Keratinocyte (primary cell): Measurements from ENCODE around the gene CTDSPL2. TPM values are rescaled to one million over a fixed set of nuclear protein-coding genes. Genes with fewer than 3 reads are reported as not detected.

Experiments used
- DNase-seq: peaks from one replicate; pipeline ENCODE4 v3.0.0-alpha.2; 2011; ENCODE audit warnings: low read depth, missing footprints, low spot score
- FAIRE-seq: peaks from 2 replicates; lab custom pipeline; 2011; peaks lifted over from hg19 to GRCh38; lab: Jason Lieb, UNC
- H2AFZ ChIP-seq: 2 replicates; pipeline ENCODE4 v1.6.0; 2012; ENCODE audit warnings: low read length, control low read depth, inconsistent platforms; ENCODE audit not compliant: control insufficient read depth
- H3K27ac ChIP-seq: 2 replicates; pipeline ENCODE4 v1.5.1; 2011; ENCODE audit warnings: low read length; ENCODE audit not compliant: control insufficient read depth, insufficient read depth
- H3K27me3 ChIP-seq: 3 replicates; pipeline ENCODE4 v1.6.0; 2011; ENCODE audit warnings: low read length; ENCODE audit not compliant: control insufficient read depth, insufficient read depth; ENCODE audit errors: extremely low read depth
- H3K36me3 ChIP-seq, 2 experiments: 2 replicates in 1 of 2; 3 replicates in 1 of 2; pipeline ENCODE4 v1.5.1; 2011; ENCODE audit warnings: low read length in 2 of 2, mild to moderate bottlenecking in 1 of 2; ENCODE audit not compliant: control insufficient read depth in 2 of 2, insufficient read depth in 2 of 2; ENCODE audit errors: extremely low read depth in 1 of 2
- H3K4me1 ChIP-seq: 3 replicates; pipeline ENCODE4 v1.5.1; 2011; ENCODE audit warnings: low read length; ENCODE audit not compliant: control insufficient read depth, insufficient read depth; ENCODE audit errors: extremely low read depth
- H3K4me2 ChIP-seq: 3 replicates; pipeline ENCODE4 v1.6.0; 2011; ENCODE audit warnings: low read depth, low read length; ENCODE audit not compliant: control insufficient read depth, insufficient read depth; ENCODE audit errors: extremely low read depth
- H3K4me3 ChIP-seq, 3 experiments: fragments of 200-600 bp in 1 of 3; sonication (generic) in 1 of 3; 2 replicates in 2 of 3; 3 replicates in 1 of 3; pipeline ENCODE4 v1.5.1; 2011 to 2016; ENCODE audit warnings: low read length in 3 of 3, mild to moderate bottlenecking in 3 of 3, control low read depth in 2 of 3, inconsistent platforms in 1 of 3, low read depth in 1 of 3, mixed read lengths in 1 of 3, mixed run types in 1 of 3, moderate library complexity in 1 of 3; ENCODE audit not compliant: control insufficient read depth in 2 of 3, insufficient read depth in 2 of 3; ENCODE audit errors: extremely low read depth in 1 of 3
- H3K79me2 ChIP-seq: 2 replicates; pipeline ENCODE4 v1.6.0; 2012; ENCODE audit warnings: low read length; ENCODE audit not compliant: control insufficient read depth, insufficient read depth
- H3K9ac ChIP-seq: 3 replicates; pipeline ENCODE4 v1.6.0; 2011; ENCODE audit warnings: low read length; ENCODE audit not compliant: control insufficient read depth, insufficient read depth; ENCODE audit errors: extremely low read depth
- H3K9me1 ChIP-seq: 3 replicates; pipeline ENCODE4 v1.6.0; 2011; ENCODE audit warnings: low read length; ENCODE audit not compliant: control insufficient read depth, insufficient read depth; ENCODE audit errors: extremely low read depth
- H3K9me3 ChIP-seq: 2 replicates; pipeline ENCODE4 v1.5.1; 2012; ENCODE audit warnings: low read depth, low read length; ENCODE audit not compliant: control insufficient read depth
- H4K20me1 ChIP-seq: 3 replicates; pipeline ENCODE4 v1.6.0; 2011; ENCODE audit warnings: low read length; ENCODE audit not compliant: control insufficient read depth, insufficient read depth; ENCODE audit errors: extremely low read depth
- CTCF ChIP-seq, 3 experiments: IDR thresholded peaks in 1 of 3; conservative IDR thresholded peaks in 1 of 3; optimal IDR thresholded peaks in 1 of 3; 2 replicates in 2 of 3; 3 replicates in 1 of 3; pipeline versions ENCODE3 to v1.5.1; 2011; ENCODE audit warnings: low read length in 3 of 3, mild to moderate bottlenecking in 3 of 3, moderate library complexity in 2 of 3, control low read depth in 1 of 3, inconsistent platforms in 1 of 3; ENCODE audit not compliant: insufficient read depth in 2 of 3; ENCODE audit errors: extremely low read depth in 1 of 3
- EZH2 ChIP-seq: IDR thresholded peaks from one replicate; pipeline ENCODE4 v1.6.1; 2012; ENCODE audit warnings: inconsistent platforms, mild to moderate bottlenecking, low read length, moderate library complexity
- dilution Hi-C: fragments of 300-500 bp; cut with MboI; formaldehyde crosslinking; loops from one replicate; pipeline ENCODE4 v1.7.0; 2020; ENCODE audit warnings: low sequenced_read_pairs; ENCODE audit not compliant: extremely low pct_ligation_motif_present
- polyA plus RNA-seq, 5 experiments: library from polyadenylated mRNA; depleted of rRNA in 3 of 5; stranded (reverse) in 3 of 5; stranded (forward) in 1 of 5; unstranded in 1 of 5; fragments of >200 nt; gene quantifications; 1 replicate in 1 of 5; 2 replicates in 3 of 5; 3 replicates in 1 of 5; pipeline versions ENCODE4 v1.2.1 to v1.2.3, GENCODE V29; 2011 to 2012; ENCODE audit warnings: missing spikeins in 2 of 5, low read depth in 1 of 5, low replicate concordance in 1 of 5

CTDSPL2 gene
- polyA plus RNA-seq, 1 donor (not counting 4 experiments of a cell fraction or from before 2014, with no cell fraction given), result 19.2 TPM

GRCh38 chr15:44394562-44394961 is 32.9 kb upstream of the CTDSPL2 start:
- Histone ChIP-seq H3K79me2 (no peaks in the 10 kb centered on the region), H3K36me3 (peaks cover 0 to 1% of the 10 kb centered on the region in 2 experiments), H3K9me1 (no peaks in the 10 kb centered on the region), H3K4me2 (no peak overlapping the region), H3K4me3 (no peak overlapping the region), H3K27ac (no peak overlapping the region), H4K20me1 (no peaks in the 10 kb centered on the region), H2AFZ (no peak overlapping the region), H3K9ac (no peak overlapping the region), H3K9me3 (no peaks in the 10 kb centered on the region), H3K4me1 (no peaks in the 10 kb centered on the region), H3K27me3 (no peaks in the 10 kb centered on the region)
- TF ChIP-seq EZH2, result no peak
- no peak for TF ChIP-seq CTCF (optimal IDR thresholded peaks at IDR 0.05 in 1 of 3, IDR thresholded peaks at IDR 0.05 in 1 of 3, conservative IDR thresholded peaks at IDR 0.05 in 1 of 3; ENCODE audit: extremely low read depth in 1 of 3, insufficient read depth in 2 of 3, low read length in 3 of 3)
- FAIRE-seq (no peak), DNase-seq (no peak)
- dilution Hi-C loops, result no loop called here

GRCh38 chr15:44397869-44398268 is 29.6 kb upstream of the CTDSPL2 start:
- DNase-seq (no peak), FAIRE-seq (no peak)
- no peak overlapping the region for H3K4me2 ChIP-seq
- H3K4me1 ChIP-seq, result no peaks in the 10 kb centered on the region
- dilution Hi-C loops, result no loop called here
- H3K9me3 ChIP-seq, result no peaks in the 10 kb centered on the region
- H4K20me1 ChIP-seq, result no peaks in the 10 kb centered on the region
- no peak overlapping the region for H3K9ac ChIP-seq
- H3K36me3 ChIP-seq, result no peaks in the 10 kb centered on the region
- no peaks in the 10 kb centered on the region for H3K9me1 ChIP-seq
- H3K79me2 ChIP-seq, result no peaks in the 10 kb centered on the region
- no peaks in the 10 kb centered on the region for H3K27me3 ChIP-seq
- no peak overlapping the region for H2AFZ ChIP-seq
- H3K4me3 ChIP-seq, result no peak overlapping the region
- TF ChIP-seq CTCF (optimal IDR thresholded peaks at IDR 0.05 in 1 of 3, IDR thresholded peaks at IDR 0.05 in 1 of 3, conservative IDR thresholded peaks at IDR 0.05 in 1 of 3; ENCODE audit: extremely low read depth in 1 of 3, insufficient read depth in 2 of 3, low read length in 3 of 3) (no peak), EZH2 (no peak)
- no peak overlapping the region for H3K27ac ChIP-seq
